HepG2 (cell line): ENCODE measurements around the gene NFRKB. TPM values are rescaled to one million over a fixed set of nuclear protein-coding genes. Genes with fewer than 3 reads are reported as not detected.

Experiments
- FOSL2 ChIP-seq: sonication (generic); formaldehyde crosslinking; IDR thresholded peaks from 2 replicates; pipeline ENCODE4 v1.4.0; 2020; ENCODE audit warnings: missing genetic modification reagents
- FOXK1 ChIP-seq: sonication (generic); formaldehyde crosslinking; IDR thresholded peaks from 2 replicates; pipeline ENCODE4 v1.4.0; 2020; ENCODE audit warnings: low read depth, missing genetic modification reagents, borderline replicate concordance
- GABPB1 ChIP-seq: IDR thresholded peaks from 2 replicates; pipeline ENCODE4 v1.6.1; 2016; ENCODE audit warnings: mild to moderate bottlenecking, missing genetic modification reagents, moderate library complexity, missing compliant biosample characterization
- HOXA9 ChIP-seq: sonication (generic); formaldehyde crosslinking; IDR thresholded peaks from 2 replicates; pipeline ENCODE4 v1.8.1; 2022; ENCODE audit warnings: missing genetic modification reagents, mild to moderate bottlenecking, moderate library complexity, borderline replicate concordance
- KDM4B ChIP-seq: sonication (generic); formaldehyde crosslinking; IDR thresholded peaks from 2 replicates; pipeline ENCODE4 v1.4.0; 2020; ENCODE audit warnings: missing genetic modification reagents
- KLF11 ChIP-seq: IDR thresholded peaks from 2 replicates; pipeline ENCODE4 v1.6.1; 2016; ENCODE audit warnings: missing compliant biosample characterization
- KMT2A ChIP-seq: sonication (generic); formaldehyde crosslinking; IDR thresholded peaks from 2 replicates; pipeline ENCODE4 v1.4.0; 2020; ENCODE audit warnings: missing genetic modification reagents
- MAFK ChIP-seq, 2 experiments: IDR thresholded peaks in 1 of 2; conservative IDR thresholded peaks in 1 of 2; 2 replicates each; pipeline ENCODE4 v1.6.1; 2011; ENCODE audit warnings: improper control_type of control experiment in 2 of 2, low read length in 2 of 2
- RELA ChIP-seq: sonication (generic); formaldehyde crosslinking; IDR thresholded peaks from 2 replicates; pipeline ENCODE4 v1.4.0; 2020; ENCODE audit warnings: missing genetic modification reagents
- ZNF614 ChIP-seq: IDR thresholded peaks from 2 replicates; pipeline ENCODE4 v1.6.1; 2018; ENCODE audit warnings: missing biosample characterization, missing genetic modification reagents, inconsistent platforms, borderline replicate concordance
- ZNF615 ChIP-seq: sonication (generic); formaldehyde crosslinking; IDR thresholded peaks from 2 replicates; pipeline ENCODE4 v1.5.0; 2020; ENCODE audit warnings: mild to moderate bottlenecking, missing genetic modification reagents, borderline replicate concordance
- ZNF703 ChIP-seq: sonication (generic); formaldehyde crosslinking; IDR thresholded peaks from 2 replicates; pipeline ENCODE4 v1.5.1; 2020; ENCODE audit warnings: missing genetic modification reagents, mild to moderate bottlenecking, moderate library complexity, borderline replicate concordance
- polyA plus RNA-seq, 8 experiments: library from polyadenylated mRNA; depleted of rRNA in 3 of 8; stranded (reverse) in 7 of 8; unstranded in 1 of 8; fragments of >200 nt; fragmentation: Illumina TruSeq in 4 of 8; extraction: Trizol in 4 of 8; gene quantifications; 2 replicates each; pipeline versions ENCODE4 v1.2.1 to v1.2.3, GENCODE V29; 2011 to 2016; ENCODE audit warnings: low read depth in 4 of 8, missing spikeins in 1 of 8, mixed read lengths in 1 of 8; ENCODE audit not compliant: insufficient read depth in 1 of 8
- total RNA-seq, 5 experiments: library from RNA; depleted of rRNA; stranded (reverse); fragments of >200 nt; fragmentation: Illumina TruSeq; extraction: Trizol; gene quantifications; 2 replicates each; pipeline ENCODE4 v1.2.3, GENCODE V29; 2016; ENCODE audit warnings: low read depth in 1 of 5
- TF ChIP-seq, protein P1 (sequence below): sonication (generic); formaldehyde crosslinking; IDR thresholded peaks from 2 replicates; pipeline ENCODE4 v1.4.0; 2020; ENCODE audit warnings: mild to moderate bottlenecking, missing genetic modification reagents, borderline replicate concordance
- TF ChIP-seq, protein P2 (sequence below): sonication (generic); formaldehyde crosslinking; IDR thresholded peaks from 2 replicates; pipeline ENCODE4 v1.8.0; 2022; ENCODE audit warnings: mild to moderate bottlenecking, missing genetic modification reagents
- TF ChIP-seq, protein P3 (sequence below): sonication (generic); IDR thresholded peaks from 2 replicates; pipeline ENCODE4 v1.6.1; 2016; ENCODE audit warnings: low read depth, borderline replicate concordance
- TF ChIP-seq, protein P4 (sequence below): sonication (generic); formaldehyde crosslinking; IDR thresholded peaks from 2 replicates; pipeline ENCODE4 v1.8.1; 2023; ENCODE audit warnings: mild to moderate bottlenecking, inconsistent platforms, moderate library complexity, missing genetic modification reagents, borderline replicate concordance
- TF ChIP-seq, protein P5 (sequence below): sonication (generic); formaldehyde crosslinking; IDR thresholded peaks from 2 replicates; pipeline ENCODE4 v1.4.0; 2020; ENCODE audit warnings: mild to moderate bottlenecking, missing genetic modification reagents
- TF ChIP-seq, protein P6 (sequence below): sonication (generic); formaldehyde crosslinking; IDR thresholded peaks from 2 replicates; pipeline ENCODE4 v1.4.0; 2020; ENCODE audit warnings: mild to moderate bottlenecking, missing genetic modification reagents

Gene NFRKB
- total and polyA plus RNA-seq, 2 of the 13 experiments (the other 11 are each of a cell fraction or from before 2014, with no cell fraction given) = 22.9 to 23.7 TPM

DNA sequence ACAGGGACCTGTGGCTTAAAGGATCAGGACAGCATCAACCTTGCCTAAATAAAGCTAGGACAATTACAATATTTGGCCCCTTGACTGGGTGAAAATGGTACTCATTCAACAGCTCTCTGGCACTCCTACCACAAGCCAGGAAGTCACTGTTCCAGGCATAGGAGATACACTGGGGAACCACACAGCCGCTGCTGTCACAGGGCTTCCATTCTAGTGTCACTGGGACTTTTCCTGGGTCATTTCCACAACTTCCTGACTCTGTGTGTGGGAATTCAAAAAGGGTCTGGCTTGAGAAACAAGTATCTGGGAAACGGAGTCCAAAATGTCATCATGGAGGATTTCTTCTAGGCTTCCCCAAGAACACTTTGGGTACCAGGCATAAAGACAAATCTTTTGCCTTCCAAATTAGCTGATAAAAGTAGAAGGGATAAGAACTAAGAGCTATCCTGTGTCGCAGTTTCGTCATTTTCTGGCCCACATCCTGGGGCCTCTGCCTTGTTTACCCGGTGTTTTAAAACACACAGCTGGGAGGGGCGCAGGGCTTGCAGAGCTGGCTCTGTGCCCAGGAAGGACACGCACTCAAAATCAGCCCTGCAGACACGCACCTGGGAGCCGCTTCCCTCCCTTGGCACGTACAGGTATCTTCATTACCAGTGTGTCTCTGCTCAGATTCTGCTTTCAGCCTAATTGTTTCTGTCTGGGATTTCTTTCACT is 41.7 kb downstream of the NFRKB start (continued):
- TF ChIP-seq ZNF703 (CRISPR knock-in tag) = no peak
- no peak for TF ChIP-seq RELA (CRISPR knock-in tag)
- TF ChIP-seq ZNF614 (CRISPR knock-in tag) = peak; percentile 62; the same call in 1 of the 2 replicates
- TF ChIP-seq MAFK (conservative IDR thresholded peaks at IDR 0.05 in 1 of 2, IDR thresholded peaks at IDR 0.05 in 1 of 2; ENCODE audit: low read length in 2 of 2) = no peak
- peak; percentile 93; the same call in 1 of the 2 replicates for TF ChIP-seq FOXK1 (CRISPR knock-in tag)
- TF ChIP-seq, protein P1, sequence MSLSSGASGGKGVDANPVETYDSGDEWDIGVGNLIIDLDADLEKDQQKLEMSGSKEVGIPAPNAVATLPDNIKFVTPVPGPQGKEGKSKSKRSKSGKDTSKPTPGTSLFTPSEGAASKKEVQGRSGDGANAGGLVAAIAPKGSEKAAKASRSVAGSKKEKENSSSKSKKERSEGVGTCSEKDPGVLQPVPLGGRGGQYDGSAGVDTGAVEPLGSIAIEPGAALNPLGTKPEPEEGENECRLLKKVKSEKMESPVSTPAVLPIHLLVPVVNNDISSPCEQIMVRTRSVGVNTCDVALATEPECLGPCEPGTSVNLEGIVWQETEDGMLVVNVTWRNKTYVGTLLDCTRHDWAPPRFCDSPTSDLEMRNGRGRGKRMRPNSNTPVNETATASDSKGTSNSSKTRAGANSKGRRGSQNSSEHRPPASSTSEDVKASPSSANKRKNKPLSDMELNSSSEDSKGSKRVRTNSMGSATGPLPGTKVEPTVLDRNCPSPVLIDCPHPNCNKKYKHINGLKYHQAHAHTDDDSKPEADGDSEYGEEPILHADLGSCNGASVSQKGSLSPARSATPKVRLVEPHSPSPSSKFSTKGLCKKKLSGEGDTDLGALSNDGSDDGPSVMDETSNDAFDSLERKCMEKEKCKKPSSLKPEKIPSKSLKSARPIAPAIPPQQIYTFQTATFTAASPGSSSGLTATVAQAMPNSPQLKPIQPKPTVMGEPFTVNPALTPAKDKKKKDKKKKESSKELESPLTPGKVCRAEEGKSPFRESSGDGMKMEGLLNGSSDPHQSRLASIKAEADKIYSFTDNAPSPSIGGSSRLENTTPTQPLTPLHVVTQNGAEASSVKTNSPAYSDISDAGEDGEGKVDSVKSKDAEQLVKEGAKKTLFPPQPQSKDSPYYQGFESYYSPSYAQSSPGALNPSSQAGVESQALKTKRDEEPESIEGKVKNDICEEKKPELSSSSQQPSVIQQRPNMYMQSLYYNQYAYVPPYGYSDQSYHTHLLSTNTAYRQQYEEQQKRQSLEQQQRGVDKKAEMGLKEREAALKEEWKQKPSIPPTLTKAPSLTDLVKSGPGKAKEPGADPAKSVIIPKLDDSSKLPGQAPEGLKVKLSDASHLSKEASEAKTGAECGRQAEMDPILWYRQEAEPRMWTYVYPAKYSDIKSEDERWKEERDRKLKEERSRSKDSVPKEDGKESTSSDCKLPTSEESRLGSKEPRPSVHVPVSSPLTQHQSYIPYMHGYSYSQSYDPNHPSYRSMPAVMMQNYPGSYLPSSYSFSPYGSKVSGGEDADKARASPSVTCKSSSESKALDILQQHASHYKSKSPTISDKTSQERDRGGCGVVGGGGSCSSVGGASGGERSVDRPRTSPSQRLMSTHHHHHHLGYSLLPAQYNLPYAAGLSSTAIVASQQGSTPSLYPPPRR (CRISPR knock-in tag) = peak; percentile 81; the same call in 1 of the 2 replicates
- TF ChIP-seq ZNF615 (CRISPR knock-in tag) = no peak
- peak; percentile 26; the same call in 1 of the 2 replicates for TF ChIP-seq GABPB1 (CRISPR knock-in tag)
- TF ChIP-seq, protein P2, sequence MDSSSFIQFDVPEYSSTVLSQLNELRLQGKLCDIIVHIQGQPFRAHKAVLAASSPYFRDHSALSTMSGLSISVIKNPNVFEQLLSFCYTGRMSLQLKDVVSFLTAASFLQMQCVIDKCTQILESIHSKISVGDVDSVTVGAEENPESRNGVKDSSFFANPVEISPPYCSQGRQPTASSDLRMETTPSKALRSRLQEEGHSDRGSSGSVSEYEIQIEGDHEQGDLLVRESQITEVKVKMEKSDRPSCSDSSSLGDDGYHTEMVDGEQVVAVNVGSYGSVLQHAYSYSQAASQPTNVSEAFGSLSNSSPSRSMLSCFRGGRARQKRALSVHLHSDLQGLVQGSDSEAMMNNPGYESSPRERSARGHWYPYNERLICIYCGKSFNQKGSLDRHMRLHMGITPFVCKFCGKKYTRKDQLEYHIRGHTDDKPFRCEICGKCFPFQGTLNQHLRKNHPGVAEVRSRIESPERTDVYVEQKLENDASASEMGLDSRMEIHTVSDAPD = no peak
- TF ChIP-seq HOXA9 (CRISPR knock-in tag) = no peak
- TF ChIP-seq KMT2A (CRISPR knock-in tag) = no peak
- peak; percentile 76 for TF ChIP-seq FOSL2 (CRISPR knock-in tag)
- TF ChIP-seq, protein P3, sequence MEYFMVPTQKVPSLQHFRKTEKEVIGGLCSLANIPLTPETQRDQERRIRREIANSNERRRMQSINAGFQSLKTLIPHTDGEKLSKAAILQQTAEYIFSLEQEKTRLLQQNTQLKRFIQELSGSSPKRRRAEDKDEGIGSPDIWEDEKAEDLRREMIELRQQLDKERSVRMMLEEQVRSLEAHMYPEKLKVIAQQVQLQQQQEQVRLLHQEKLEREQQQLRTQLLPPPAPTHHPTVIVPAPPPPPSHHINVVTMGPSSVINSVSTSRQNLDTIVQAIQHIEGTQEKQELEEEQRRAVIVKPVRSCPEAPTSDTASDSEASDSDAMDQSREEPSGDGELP = peak; percentile 93
- TF ChIP-seq, protein P4, sequence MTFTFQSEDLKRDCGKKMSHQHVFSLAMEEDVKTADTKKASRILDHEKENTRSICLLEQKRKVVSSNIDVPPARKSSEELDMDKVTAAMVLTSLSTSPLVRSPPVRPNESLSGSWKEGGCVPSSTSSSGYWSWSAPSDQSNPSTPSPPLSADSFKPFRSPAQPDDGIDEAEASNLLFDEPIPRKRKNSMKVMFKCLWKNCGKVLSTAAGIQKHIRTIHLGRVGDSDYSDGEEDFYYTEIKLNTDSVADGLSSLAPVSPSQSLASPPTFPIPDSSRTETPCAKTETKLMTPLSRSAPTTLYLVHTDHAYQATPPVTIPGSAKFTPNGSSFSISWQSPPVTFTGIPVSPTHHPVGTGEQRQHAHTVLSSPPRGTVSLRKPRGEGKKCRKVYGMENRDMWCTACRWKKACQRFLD (CRISPR knock-in tag) = no peak
- TF ChIP-seq, protein P5, sequence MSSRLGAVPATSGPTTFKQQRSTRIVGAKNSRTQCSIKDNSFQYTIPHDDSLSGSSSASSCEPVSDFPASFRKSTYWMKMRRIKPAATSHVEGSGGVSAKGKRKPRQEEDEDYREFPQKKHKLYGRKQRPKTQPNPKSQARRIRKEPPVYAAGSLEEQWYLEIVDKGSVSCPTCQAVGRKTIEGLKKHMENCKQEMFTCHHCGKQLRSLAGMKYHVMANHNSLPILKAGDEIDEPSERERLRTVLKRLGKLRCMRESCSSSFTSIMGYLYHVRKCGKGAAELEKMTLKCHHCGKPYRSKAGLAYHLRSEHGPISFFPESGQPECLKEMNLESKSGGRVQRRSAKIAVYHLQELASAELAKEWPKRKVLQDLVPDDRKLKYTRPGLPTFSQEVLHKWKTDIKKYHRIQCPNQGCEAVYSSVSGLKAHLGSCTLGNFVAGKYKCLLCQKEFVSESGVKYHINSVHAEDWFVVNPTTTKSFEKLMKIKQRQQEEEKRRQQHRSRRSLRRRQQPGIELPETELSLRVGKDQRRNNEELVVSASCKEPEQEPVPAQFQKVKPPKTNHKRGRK = no peak
- TF ChIP-seq KDM4B (CRISPR knock-in tag) = no peak
- TF ChIP-seq, protein P6, sequence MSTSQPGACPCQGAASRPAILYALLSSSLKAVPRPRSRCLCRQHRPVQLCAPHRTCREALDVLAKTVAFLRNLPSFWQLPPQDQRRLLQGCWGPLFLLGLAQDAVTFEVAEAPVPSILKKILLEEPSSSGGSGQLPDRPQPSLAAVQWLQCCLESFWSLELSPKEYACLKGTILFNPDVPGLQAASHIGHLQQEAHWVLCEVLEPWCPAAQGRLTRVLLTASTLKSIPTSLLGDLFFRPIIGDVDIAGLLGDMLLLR (CRISPR knock-in tag) = 0 out of 2 replicates have a peak, but pooled peaks have one; percentile 26
- no peak for TF ChIP-seq KLF11 (CRISPR knock-in tag)
